B cell (primary cell): ENCODE results near the gene HS3ST1. TPM values are rescaled to one million over a fixed set of nuclear protein-coding genes. Genes with fewer than 3 reads are reported as not detected.
A peak's percentile ranks its signal among the peaks of the same experiment; 100 is the strongest.

Source experiments
- ATAC-seq: fragments of 200-7000 bp; cut with Tn5 transposase; one replicate; pipeline ENCODE4 v1.10.0; 2021; ENCODE audit warnings: low read depth, mild to moderate bottlenecking, moderate number of reproducible peaks, moderate library complexity
- CTCF ChIA-PET: fragments of 350-600 bp; sonication (Branson Sonifier 250); formaldehyde crosslinking; loops from one replicate; lab custom pipeline; 2021; ENCODE audit warnings: antibody characterized with exemption, inconsistent platforms; lab: Charles Lee
- POLR2A ChIA-PET: fragments of 350-600 bp; sonication (Branson Sonifier 250); formaldehyde crosslinking; loops from one replicate; lab custom pipeline; 2021; ENCODE audit warnings: antibody characterized with exemption; lab: Charles Lee
- DNase-seq: peaks from one replicate; pipeline ENCODE4 v3.0.0; 2013
- H2AFZ ChIP-seq: 2 replicates; pipeline ENCODE4 v1.6.1; 2012; ENCODE audit warnings: mild to moderate bottlenecking, low read depth, low read length; ENCODE audit not compliant: insufficient read depth, poor library complexity, severe bottlenecking
- H3K27ac ChIP-seq, 2 donors: 1 replicate in 1 of 2; 2 replicates in 1 of 2; pipeline ENCODE4 v1.5.1; 2012 to 2013; ENCODE audit warnings: low read length in 2 of 2, mild to moderate bottlenecking in 2 of 2, moderate library complexity in 1 of 2
- H3K27me3 ChIP-seq, 4 experiments: fragments of 200-600 bp in 1 of 4; sonication (generic) in 1 of 4; replicated peaks in 1 of 4; 1 replicate in 2 of 4; 2 replicates in 2 of 4; pipeline versions ENCODE4 v1.6.1 to v1.7.0; 2013 to 2016; ENCODE audit warnings: low read length in 3 of 4, mild to moderate bottlenecking in 2 of 4, mixed read lengths in 1 of 4, moderate library complexity in 1 of 4; ENCODE audit not compliant: insufficient read depth in 4 of 4, control insufficient read depth in 3 of 4; ENCODE audit errors: control extremely low read depth in 1 of 4
- H3K36me3 ChIP-seq, 2 experiments: replicated peaks in 1 of 2; 1 replicate in 1 of 2; 2 replicates in 1 of 2; pipeline versions ENCODE4 v1.6.1 to v1.7.1; 2013; ENCODE audit warnings: low read length in 1 of 2; ENCODE audit not compliant: insufficient read depth in 2 of 2, control insufficient read depth in 1 of 2; ENCODE audit errors: control extremely low read depth in 1 of 2, extremely low read depth in 1 of 2
- H3K4me1 ChIP-seq, 2 donors: fragments of 200-600 bp in 1 of 2; sonication (generic) in 1 of 2; 1 replicate in 1 of 2; 2 replicates in 1 of 2; pipeline versions ENCODE4 v1.5.1 to v1.6.1; 2013 to 2017; ENCODE audit warnings: low read length in 2 of 2; ENCODE audit not compliant: control insufficient read depth in 2 of 2, insufficient read depth in 2 of 2
- H3K4me2 ChIP-seq: replicated peaks from 2 replicates; pipeline ENCODE3; 2012; ENCODE audit warnings: mild to moderate bottlenecking, low read depth, low read length; ENCODE audit not compliant: poor library complexity, severe bottlenecking
- H3K4me3 ChIP-seq, 5 experiments: fragments of 200-600 bp in 1 of 5; sonication (generic) in 1 of 5; 1 replicate in 3 of 5; 2 replicates in 2 of 5; pipeline versions ENCODE4 v1.5.1 to v1.7.0; 2011 to 2016; ENCODE audit warnings: low read length in 4 of 5, mild to moderate bottlenecking in 4 of 5, low read depth in 2 of 5, control low read depth in 1 of 5, moderate library complexity in 1 of 5; ENCODE audit not compliant: insufficient read depth in 1 of 5; ENCODE audit errors: control extremely low read depth in 1 of 5, extremely low read depth in 1 of 5
- H3K79me2 ChIP-seq: fragments of 200-600 bp; sonication (generic); one replicate; pipeline ENCODE4 v1.6.0; 2016; ENCODE audit warnings: low read length; ENCODE audit not compliant: control insufficient read depth, insufficient read depth
- H3K9ac ChIP-seq: fragments of 200-600 bp; sonication (generic); 2 replicates; pipeline ENCODE4 v1.6.1; 2017; ENCODE audit warnings: mild to moderate bottlenecking, low read length, moderate library complexity
- H3K9me3 ChIP-seq, 3 donors: one replicate each; pipeline versions ENCODE4 v1.6.1 to v1.7.1; 2013; ENCODE audit warnings: low read length in 2 of 3; ENCODE audit not compliant: control insufficient read depth in 2 of 3, insufficient read depth in 1 of 3; ENCODE audit errors: control extremely low read depth in 1 of 3
- H4K20me1 ChIP-seq: 2 replicates; pipeline ENCODE4 v1.6.0; 2012; ENCODE audit warnings: mild to moderate bottlenecking, low read length; ENCODE audit not compliant: insufficient read depth, control insufficient read depth, poor library complexity, severe bottlenecking
- H3K27ac Mint-ChIP-seq: one replicate; pipeline ENCODE4 v1.8.0; 2021; ENCODE audit warnings: mixed read lengths
- H3K27me3 Mint-ChIP-seq: one replicate; pipeline ENCODE4 v1.8.0; 2021; ENCODE audit warnings: mixed read lengths
- H3K4me1 Mint-ChIP-seq: one replicate; pipeline ENCODE4 v1.8.0; 2021; ENCODE audit warnings: mixed read lengths
- H3K4me3 Mint-ChIP-seq: one replicate; pipeline ENCODE4 v1.8.0; 2021; ENCODE audit warnings: mixed read lengths
- H3K9me3 Mint-ChIP-seq: one replicate; pipeline ENCODE4 v1.8.0; 2022; ENCODE audit warnings: mixed read lengths; ENCODE audit not compliant: insufficient read depth
- CTCF ChIP-seq: fragments of 200-600 bp; IDR thresholded peaks from one replicate; pipeline ENCODE4 v1.8.0; 2022; ENCODE audit warnings: antibody characterized with exemption, mild to moderate bottlenecking
- EZH2 ChIP-seq: IDR thresholded peaks from 2 replicates; pipeline ENCODE4 v1.6.1; 2012; ENCODE audit warnings: borderline replicate concordance, low read depth, mild to moderate bottlenecking, moderate library complexity, low read length; ENCODE audit not compliant: insufficient read depth, poor library complexity, severe bottlenecking
- WGBS: methylation state at CpG from one replicate; pipeline ENCODE4 v1.1.5; 2013; ENCODE audit warnings: missing lambda C conversion rate; ENCODE audit not compliant: insufficient coverage; 5-methylcytosine and 5-hydroxymethylcytosine counted together
- intact Hi-C: fragments of 100-400 bp; cut with micrococcal nuclease; formaldehyde crosslinking; loops from one replicate; pipeline ENCODE4 v1.10.0; 2022
- polyA plus RNA-seq: library from polyadenylated mRNA; depleted of rRNA; stranded (reverse); fragments of >200 nt; gene quantifications from 2 replicates; pipeline ENCODE4 v1.2.3, GENCODE V29; 2012
- total RNA-seq, 2 donors: library from RNA; stranded (reverse); fragments of 120-200 nt in 1 of 2; gene quantifications; 1 replicate in 1 of 2; 2 replicates in 1 of 2; pipeline versions ENCODE4 v1.2.3 to v1.2.4, GENCODE V29; 2013 to 2022

The HS3ST1 gene
- total and polyA plus RNA-seq, 2 donors (not counting 1 experiment from before 2014, with no cell fraction given) = 4.3 to 17.7 TPM

DNA sequence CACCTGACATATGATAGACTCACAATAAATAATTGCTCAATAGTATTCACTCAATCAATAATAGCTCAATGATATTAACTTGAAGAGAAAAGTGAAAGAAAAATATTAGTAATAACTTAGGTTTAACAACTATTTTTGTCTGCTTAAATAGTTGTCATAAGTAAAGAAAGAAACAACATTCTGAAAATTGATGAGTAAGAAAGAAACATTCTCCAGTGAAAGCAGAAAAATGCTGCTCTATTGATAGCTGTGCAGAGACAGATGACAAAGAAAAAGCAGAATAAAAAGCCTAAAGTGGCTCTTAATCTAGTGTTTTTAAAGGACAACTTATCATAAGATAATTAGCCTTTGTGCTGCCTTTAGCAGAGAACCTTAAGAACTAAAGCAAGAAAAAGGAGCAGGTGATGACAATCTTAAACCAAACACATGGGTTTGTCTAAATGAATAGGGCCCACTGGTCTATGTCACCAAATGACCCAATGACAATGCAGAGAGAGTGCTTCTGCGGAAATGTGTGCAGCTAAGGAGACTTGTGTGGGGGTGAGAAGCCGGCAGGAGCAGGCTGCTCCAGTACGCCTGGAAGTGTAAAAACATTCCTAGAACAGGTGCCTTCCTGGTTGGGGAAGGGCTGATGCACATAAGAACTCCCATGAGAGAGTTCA lies 13.2 kb downstream of the HS3ST1 start:
- Histone ChIP-seq H2AFZ (peak overlapping the region; percentile 1), H3K79me2 (peaks cover 83% of the 10 kb centered on the region), H3K27me3 (no peaks in the 10 kb centered on the region), H3K27ac (peak overlapping the region in 1 of 2 donors; percentile 41), H3K4me2 (peak overlapping the region; percentile 42), H3K4me1 (peaks cover 15 to 29% of the 10 kb centered on the region in 2 donors), H3K9me3 (no peaks in the 10 kb centered on the region), H3K4me3 (no peak overlapping the region), H4K20me1 (peaks cover 64% of the 10 kb centered on the region), H3K36me3 (peaks cover 5 to 13% of the 10 kb centered on the region in 2 experiments), H3K9ac (peak overlapping the region; percentile 13)
- POLR2A ChIA-PET = no interaction called here
- H3K9me3 Mint-ChIP-seq = no peaks in the 10 kb centered on the region
- H3K4me1 Mint-ChIP-seq = peaks cover 59% of the 10 kb centered on the region
- H3K27ac Mint-ChIP-seq = peak overlapping the region; percentile 84
- intact Hi-C loops = no loop called here
- ATAC-seq (no peak), DNase-seq (no peak)
- WGBS = 61% methylated on average over 2 of the region's 3 CpGs
- peak overlapping the region; percentile 71 for H3K4me3 Mint-ChIP-seq
- CTCF ChIA-PET = interaction anchor here (1.3 to 2.0 kb wide), 4 partner anchors 9 to 835 kb away, joined by 3 to 6 read pairs (median 3); no protein-coding TSS in a partner anchor
- no peaks in the 10 kb centered on the region for H3K27me3 Mint-ChIP-seq
- no peak for TF ChIP-seq CTCF
- no peak for TF ChIP-seq EZH2

DNA sequence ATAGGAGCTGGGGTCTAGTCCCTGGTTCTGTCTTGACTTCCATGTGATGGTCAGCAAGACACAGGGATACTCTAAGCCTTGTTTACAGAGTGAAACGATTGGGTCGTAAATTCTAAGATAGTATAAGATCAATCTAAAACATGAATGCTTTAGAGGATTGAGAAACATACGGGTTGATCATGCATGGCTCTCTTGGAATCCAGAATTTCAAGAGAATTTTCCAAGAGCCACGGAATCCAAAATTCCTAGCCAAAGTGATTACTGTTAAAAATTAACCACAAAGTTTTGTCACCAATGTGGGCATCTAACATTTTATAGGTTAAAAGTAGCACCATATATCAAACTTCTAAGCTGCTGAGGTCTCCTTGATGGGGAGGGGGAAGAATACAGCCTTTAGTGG lies 16.5 kb downstream of the HS3ST1 start:
- Mint-ChIP-seq H3K27me3 (no peaks in the 10 kb centered on the region), H3K4me3 (no peak overlapping the region), H3K4me1 (peaks cover 46% of the 10 kb centered on the region), H3K9me3 (no peaks in the 10 kb centered on the region), H3K27ac (no peak overlapping the region)
- ATAC-seq (no peak), DNase-seq (no peak)
- H3K36me3 ChIP-seq = peaks cover 14 to 16% of the 10 kb centered on the region in 2 experiments
- H4K20me1 ChIP-seq = peaks cover 68% of the 10 kb centered on the region
- H3K79me2 ChIP-seq = peaks cover 85% of the 10 kb centered on the region
- WGBS = no CpG with 5 or more reads among the region's 4 CpGs
- no peak overlapping the region for H3K4me2 ChIP-seq
- ChIA-PET POLR2A (no interaction called here), CTCF (interaction anchor here (1.2 kb wide), 1 partner anchor 15 kb away, joined by 4 read pairs; no protein-coding TSS in a partner anchor)
- no peak overlapping the region for H3K9ac ChIP-seq
- peaks cover 15 to 16% of the 10 kb centered on the region in 2 donors for H3K4me1 ChIP-seq
- no peaks in the 10 kb centered on the region for H3K9me3 ChIP-seq
- H2AFZ ChIP-seq = no peak overlapping the region
- no peaks in the 10 kb centered on the region for H3K27me3 ChIP-seq
- intact Hi-C loops = no loop called here
- TF ChIP-seq EZH2 = no peak
- no peak for TF ChIP-seq CTCF
- H3K27ac ChIP-seq = no peak overlapping the region
- no peak overlapping the region for H3K4me3 ChIP-seq
